B cell (primary cell): Measurements from ENCODE around the gene FAM153A. TPM values are rescaled to one million over a fixed set of nuclear protein-coding genes. Genes with fewer than 3 reads are reported as not detected.
"Not testable (repeated sequence)": the region's sequence is repeated elsewhere in the genome, so short reads cannot be mapped to it uniquely, and the experiment has no call there.

Experiments used
- ATAC-seq: fragments of 200-7000 bp; cut with Tn5 transposase; one replicate; pipeline ENCODE4 v1.10.0; 2021; ENCODE audit warnings: low read depth, mild to moderate bottlenecking, moderate number of reproducible peaks, moderate library complexity
- CTCF ChIA-PET: fragments of 350-600 bp; sonication (Branson Sonifier 250); formaldehyde crosslinking; loops from one replicate; lab custom pipeline; 2021; ENCODE audit warnings: antibody characterized with exemption, inconsistent platforms; lab: Charles Lee
- POLR2A ChIA-PET: fragments of 350-600 bp; sonication (Branson Sonifier 250); formaldehyde crosslinking; loops from one replicate; lab custom pipeline; 2021; ENCODE audit warnings: antibody characterized with exemption; lab: Charles Lee
- DNase-seq: peaks from one replicate; pipeline ENCODE4 v3.0.0; 2013
- H2AFZ ChIP-seq: 2 replicates; pipeline ENCODE4 v1.6.1; 2012; ENCODE audit warnings: mild to moderate bottlenecking, low read depth, low read length; ENCODE audit not compliant: insufficient read depth, poor library complexity, severe bottlenecking
- H3K27ac ChIP-seq, 2 donors: 1 replicate in 1 of 2; 2 replicates in 1 of 2; pipeline ENCODE4 v1.5.1; 2012 to 2013; ENCODE audit warnings: low read length in 2 of 2, mild to moderate bottlenecking in 2 of 2, moderate library complexity in 1 of 2
- H3K27me3 ChIP-seq, 4 experiments: fragments of 200-600 bp in 1 of 4; sonication (generic) in 1 of 4; replicated peaks in 1 of 4; 1 replicate in 2 of 4; 2 replicates in 2 of 4; pipeline versions ENCODE4 v1.6.1 to v1.7.0; 2013 to 2016; ENCODE audit warnings: low read length in 3 of 4, mild to moderate bottlenecking in 2 of 4, mixed read lengths in 1 of 4, moderate library complexity in 1 of 4; ENCODE audit not compliant: insufficient read depth in 4 of 4, control insufficient read depth in 3 of 4; ENCODE audit errors: control extremely low read depth in 1 of 4
- H3K36me3 ChIP-seq, 2 experiments: replicated peaks in 1 of 2; 1 replicate in 1 of 2; 2 replicates in 1 of 2; pipeline versions ENCODE4 v1.6.1 to v1.7.1; 2013; ENCODE audit warnings: low read length in 1 of 2; ENCODE audit not compliant: insufficient read depth in 2 of 2, control insufficient read depth in 1 of 2; ENCODE audit errors: control extremely low read depth in 1 of 2, extremely low read depth in 1 of 2
- H3K4me1 ChIP-seq, 2 donors: fragments of 200-600 bp in 1 of 2; sonication (generic) in 1 of 2; 1 replicate in 1 of 2; 2 replicates in 1 of 2; pipeline versions ENCODE4 v1.5.1 to v1.6.1; 2013 to 2017; ENCODE audit warnings: low read length in 2 of 2; ENCODE audit not compliant: control insufficient read depth in 2 of 2, insufficient read depth in 2 of 2
- H3K4me2 ChIP-seq: replicated peaks from 2 replicates; pipeline ENCODE3; 2012; ENCODE audit warnings: mild to moderate bottlenecking, low read depth, low read length; ENCODE audit not compliant: poor library complexity, severe bottlenecking
- H3K4me3 ChIP-seq, 5 experiments: fragments of 200-600 bp in 1 of 5; sonication (generic) in 1 of 5; 1 replicate in 3 of 5; 2 replicates in 2 of 5; pipeline versions ENCODE4 v1.5.1 to v1.7.0; 2011 to 2016; ENCODE audit warnings: low read length in 4 of 5, mild to moderate bottlenecking in 4 of 5, low read depth in 2 of 5, control low read depth in 1 of 5, moderate library complexity in 1 of 5; ENCODE audit not compliant: insufficient read depth in 1 of 5; ENCODE audit errors: control extremely low read depth in 1 of 5, extremely low read depth in 1 of 5
- H3K79me2 ChIP-seq: fragments of 200-600 bp; sonication (generic); one replicate; pipeline ENCODE4 v1.6.0; 2016; ENCODE audit warnings: low read length; ENCODE audit not compliant: control insufficient read depth, insufficient read depth
- H3K9ac ChIP-seq: fragments of 200-600 bp; sonication (generic); 2 replicates; pipeline ENCODE4 v1.6.1; 2017; ENCODE audit warnings: mild to moderate bottlenecking, low read length, moderate library complexity
- H3K9me3 ChIP-seq, 3 donors: one replicate each; pipeline versions ENCODE4 v1.6.1 to v1.7.1; 2013; ENCODE audit warnings: low read length in 2 of 3; ENCODE audit not compliant: control insufficient read depth in 2 of 3, insufficient read depth in 1 of 3; ENCODE audit errors: control extremely low read depth in 1 of 3
- H4K20me1 ChIP-seq: 2 replicates; pipeline ENCODE4 v1.6.0; 2012; ENCODE audit warnings: mild to moderate bottlenecking, low read length; ENCODE audit not compliant: insufficient read depth, control insufficient read depth, poor library complexity, severe bottlenecking
- H3K27ac Mint-ChIP-seq: one replicate; pipeline ENCODE4 v1.8.0; 2021; ENCODE audit warnings: mixed read lengths
- H3K27me3 Mint-ChIP-seq: one replicate; pipeline ENCODE4 v1.8.0; 2021; ENCODE audit warnings: mixed read lengths
- H3K4me1 Mint-ChIP-seq: one replicate; pipeline ENCODE4 v1.8.0; 2021; ENCODE audit warnings: mixed read lengths
- H3K4me3 Mint-ChIP-seq: one replicate; pipeline ENCODE4 v1.8.0; 2021; ENCODE audit warnings: mixed read lengths
- H3K9me3 Mint-ChIP-seq: one replicate; pipeline ENCODE4 v1.8.0; 2022; ENCODE audit warnings: mixed read lengths; ENCODE audit not compliant: insufficient read depth
- WGBS: methylation state at CpG from one replicate; pipeline ENCODE4 v1.1.5; 2013; ENCODE audit warnings: missing lambda C conversion rate; ENCODE audit not compliant: insufficient coverage; 5-methylcytosine and 5-hydroxymethylcytosine counted together
- intact Hi-C: fragments of 100-400 bp; cut with micrococcal nuclease; formaldehyde crosslinking; loops from one replicate; pipeline ENCODE4 v1.10.0; 2022
- polyA plus RNA-seq: library from polyadenylated mRNA; depleted of rRNA; stranded (reverse); fragments of >200 nt; gene quantifications from 2 replicates; pipeline ENCODE4 v1.2.3, GENCODE V29; 2012
- total RNA-seq, 2 donors: library from RNA; stranded (reverse); fragments of 120-200 nt in 1 of 2; gene quantifications; 1 replicate in 1 of 2; 2 replicates in 1 of 2; pipeline versions ENCODE4 v1.2.3 to v1.2.4, GENCODE V29; 2013 to 2022

Gene FAM153A
- total and polyA plus RNA-seq, 2 donors (not counting 1 experiment from before 2014, with no cell fraction given): 0.17 to 1.5 TPM

GRCh38 chr5:177822489-177822888 lies 39.8 kb upstream of the FAM153A start:
- H3K4me3 ChIP-seq, H3K4me3 Mint-ChIP-seq, H3K27me3 ChIP-seq, DNase-seq, H3K9ac ChIP-seq, H4K20me1 ChIP-seq, H3K27ac ChIP-seq, POLR2A ChIA-PET, H3K4me1 Mint-ChIP-seq, H3K4me1 ChIP-seq, H3K27me3 Mint-ChIP-seq, intact Hi-C loops, H3K36me3 ChIP-seq, H3K27ac Mint-ChIP-seq, H3K4me2 ChIP-seq, H3K79me2 ChIP-seq, ATAC-seq, CTCF ChIA-PET, H2AFZ ChIP-seq, H3K9me3 ChIP-seq, H3K9me3 Mint-ChIP-seq: not testable (repeated sequence)
- WGBS: no CpG with 5 or more reads among the region's 3 CpGs

DNA sequence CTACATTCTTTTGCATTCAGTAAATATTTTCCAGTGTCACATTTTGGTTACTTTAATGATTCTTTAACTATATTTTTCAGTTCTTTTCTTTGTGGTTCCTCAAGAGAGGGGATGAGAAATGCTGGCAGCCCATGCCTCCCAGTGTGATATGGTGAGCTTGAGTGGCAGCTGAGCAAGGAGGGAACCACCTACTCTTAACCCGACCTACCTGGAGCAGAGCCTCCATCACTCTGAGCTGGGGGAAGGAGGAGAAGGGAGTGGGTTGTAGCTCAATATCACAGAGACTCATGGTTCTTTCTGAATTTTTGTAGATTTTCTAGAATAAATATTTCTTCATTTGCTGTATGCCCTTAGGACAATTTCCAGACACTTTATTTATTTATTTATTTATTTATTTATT lies 37.0 kb upstream of the FAM153A start:
- H3K27ac Mint-ChIP-seq, POLR2A ChIA-PET, ATAC-seq, H3K4me3 ChIP-seq, H3K9me3 Mint-ChIP-seq, H3K4me2 ChIP-seq, H3K4me1 ChIP-seq, intact Hi-C loops, H3K4me3 Mint-ChIP-seq, CTCF ChIA-PET, H3K9me3 ChIP-seq, H3K27me3 ChIP-seq, H3K4me1 Mint-ChIP-seq, H3K36me3 ChIP-seq, H3K27ac ChIP-seq, H3K27me3 Mint-ChIP-seq, H3K79me2 ChIP-seq, DNase-seq, H4K20me1 ChIP-seq, H3K9ac ChIP-seq, H2AFZ ChIP-seq: not testable (repeated sequence)
- WGBS: no CpG with 5 or more reads among the region's 1 CpG

DNA sequence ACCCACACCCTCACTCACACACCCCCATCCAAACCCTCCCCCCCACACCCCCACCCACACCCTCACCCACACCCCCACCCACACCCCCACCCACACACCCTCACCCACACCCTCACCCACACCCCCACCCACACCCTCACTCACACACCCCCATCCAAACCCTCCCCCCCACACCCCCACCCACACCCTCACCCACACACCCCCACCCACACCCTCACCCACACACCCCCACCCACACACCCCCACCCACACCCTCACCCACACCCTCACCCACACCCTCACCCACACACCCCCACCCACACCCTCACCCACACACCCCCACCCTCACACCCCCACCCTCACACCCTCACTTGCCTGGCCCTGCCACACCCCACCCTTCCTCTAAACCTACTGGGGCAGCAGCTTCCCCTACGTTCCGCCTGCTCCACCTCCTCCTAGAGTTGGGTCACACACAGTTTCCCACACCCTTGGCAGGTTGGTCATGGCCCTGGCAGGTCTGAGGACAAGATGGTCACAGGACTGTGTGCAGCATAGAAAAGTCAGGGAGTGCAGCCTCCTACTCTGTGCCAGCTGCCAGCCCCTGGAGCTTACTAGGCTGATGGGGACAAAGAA lies 30.2 kb upstream of the FAM153A start:
- CTCF ChIA-PET, H4K20me1 ChIP-seq, H3K9me3 Mint-ChIP-seq, H3K27me3 ChIP-seq, H3K79me2 ChIP-seq, H3K4me1 ChIP-seq, H3K27ac ChIP-seq, H3K27me3 Mint-ChIP-seq, H3K4me3 ChIP-seq, H3K36me3 ChIP-seq, intact Hi-C loops, H3K4me3 Mint-ChIP-seq, H3K4me2 ChIP-seq, POLR2A ChIA-PET, H3K27ac Mint-ChIP-seq, H2AFZ ChIP-seq, H3K4me1 Mint-ChIP-seq, H3K9ac ChIP-seq, DNase-seq, H3K9me3 ChIP-seq: not testable (repeated sequence)
- no CpG with 5 or more reads among the region's 2 CpGs for WGBS
- peak; percentile 61 for ATAC-seq

DNA sequence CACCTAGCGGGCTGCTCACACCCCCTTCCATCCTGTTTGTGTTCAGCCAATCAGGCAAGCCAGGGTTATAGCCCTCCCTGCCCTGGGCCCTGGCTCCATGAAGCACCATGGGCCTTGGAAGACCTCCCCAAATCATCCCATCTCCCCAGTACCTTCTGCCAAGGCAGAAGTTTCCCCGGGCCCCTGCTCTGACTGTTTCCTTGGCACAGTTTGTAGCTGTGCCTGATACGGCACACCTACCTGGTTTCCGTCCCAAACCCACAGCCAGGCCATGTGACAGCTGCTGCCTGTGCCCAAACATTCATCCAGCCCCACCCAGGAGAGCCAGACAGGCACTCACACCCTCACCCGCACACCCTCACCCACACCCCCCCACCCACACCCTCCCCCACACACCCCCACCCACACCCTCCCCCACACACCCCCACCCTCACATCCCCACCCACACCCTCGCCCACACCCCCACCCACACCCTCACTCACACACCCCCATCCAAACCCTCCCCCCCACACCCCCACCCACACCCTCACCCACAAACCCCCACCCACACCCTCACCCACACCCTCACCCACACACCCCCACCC lies 29.6 kb upstream of the FAM153A start:
- H3K4me2 ChIP-seq, H3K27me3 ChIP-seq, H3K4me1 ChIP-seq, H3K27ac ChIP-seq, H3K9me3 Mint-ChIP-seq, H2AFZ ChIP-seq, H3K79me2 ChIP-seq, DNase-seq, H3K4me3 ChIP-seq, H4K20me1 ChIP-seq, H3K9me3 ChIP-seq, H3K27me3 Mint-ChIP-seq, H3K27ac Mint-ChIP-seq, intact Hi-C loops, H3K4me1 Mint-ChIP-seq, CTCF ChIA-PET, H3K9ac ChIP-seq, H3K36me3 ChIP-seq, POLR2A ChIA-PET, H3K4me3 Mint-ChIP-seq: not testable (repeated sequence)
- no CpG with 5 or more reads among the region's 6 CpGs for WGBS
- ATAC-seq: peak; percentile 21
